Frontal cortex (tissue), 4 donors: ENCODE results near the gene CCL1. TPM values are rescaled to one million over a fixed set of nuclear protein-coding genes. Genes with fewer than 3 reads are reported as not detected.
"Not testable (repeated sequence)": the region's sequence is repeated elsewhere in the genome, so short reads cannot be mapped to it uniquely, and the experiment has no call there.

ENCODE experiments used
- DNase-seq, 2 donors: peaks; one replicate each; pipeline ENCODE4 v3.0.0; 2012; ENCODE audit warnings: low spot score in 2 of 2
- FAIRE-seq: peaks from 2 replicates; lab custom pipeline; 2012; peaks lifted over from hg19 to GRCh38; lab: Jason Lieb, UNC
- total RNA-seq: library from RNA; depleted of rRNA; stranded (reverse); fragments of >200 nt; gene quantifications from one replicate; pipeline ENCODE4 v1.2.3, GENCODE V29; 2014
- donor health status: control.
- donor health status: control.
- donor health status: control.

CCL1 gene
- total RNA-seq, 1 donor from 2014 or later: not detected

DNA sequence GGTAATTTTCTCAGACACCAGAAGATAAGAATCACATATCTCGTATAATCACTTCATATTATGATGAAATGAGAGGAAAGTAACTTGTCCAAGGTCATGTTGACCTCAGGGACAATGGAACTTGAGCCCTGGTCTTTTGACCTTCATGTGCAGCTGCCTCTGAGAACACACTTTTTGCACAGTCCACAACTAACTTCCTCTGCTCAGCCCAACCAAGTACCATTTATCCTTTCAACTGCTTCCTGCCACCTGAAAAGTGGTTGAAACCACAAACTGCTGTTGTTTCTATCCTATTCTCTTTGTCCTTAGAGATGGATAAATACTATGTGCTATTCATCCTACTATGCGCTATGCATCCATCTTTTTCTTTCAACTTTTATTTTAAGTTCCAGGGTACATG, 2.3 kb upstream of the CCL1 start:
- DNase-seq (no peak), FAIRE-seq (no peak)

DNA sequence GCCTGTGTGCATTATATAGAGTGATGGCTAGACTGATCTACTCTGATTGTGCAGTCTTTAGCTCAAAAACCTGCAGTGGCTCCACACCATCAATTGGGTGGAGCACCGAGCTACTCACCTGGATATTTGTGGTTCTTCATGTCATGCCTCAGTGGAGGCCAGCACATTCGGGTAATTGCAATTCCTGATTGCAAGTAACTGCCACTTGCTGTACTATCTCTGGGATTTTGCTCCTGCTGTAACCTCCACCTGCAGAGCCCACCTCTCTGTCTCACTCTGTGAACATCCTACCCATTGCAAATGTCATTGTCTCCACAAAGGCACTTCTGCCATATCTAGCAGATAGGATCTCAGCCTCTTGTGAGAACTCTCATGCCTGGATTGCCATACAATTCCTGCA, 1.7 kb upstream of the CCL1 start:
- FAIRE-seq: no peak
- no peak for DNase-seq

DNA sequence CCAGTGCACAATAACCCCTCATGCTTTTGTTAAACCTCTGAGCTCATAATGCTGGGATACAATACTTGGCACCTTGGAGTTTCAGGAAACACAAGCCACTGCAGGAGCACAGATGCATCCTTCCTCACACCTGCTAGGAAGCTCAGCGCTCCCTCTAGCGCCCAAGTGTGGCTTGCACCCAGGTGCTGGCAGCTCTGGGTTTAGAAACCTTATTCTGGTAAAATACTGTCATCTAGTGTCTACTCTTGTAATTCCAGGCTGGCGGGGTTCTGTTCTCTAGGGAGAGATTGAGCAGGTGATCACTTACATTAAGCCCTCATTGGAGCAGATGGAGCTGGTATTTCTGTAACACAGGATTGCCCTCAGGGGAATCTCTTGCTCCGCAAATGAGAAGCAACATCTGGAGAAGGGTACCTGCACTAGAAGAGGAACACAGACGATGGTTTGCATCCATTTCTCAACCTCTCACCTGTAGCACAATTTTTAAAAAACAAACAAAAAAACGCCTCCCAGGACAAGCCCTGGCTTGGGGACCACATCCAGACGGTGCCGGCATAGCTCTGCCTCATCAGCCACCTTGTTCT, 1.5 kb downstream of the CCL1 start:
- DNase-seq (peak; percentile 21 to 76), FAIRE-seq (no peak)

DNA sequence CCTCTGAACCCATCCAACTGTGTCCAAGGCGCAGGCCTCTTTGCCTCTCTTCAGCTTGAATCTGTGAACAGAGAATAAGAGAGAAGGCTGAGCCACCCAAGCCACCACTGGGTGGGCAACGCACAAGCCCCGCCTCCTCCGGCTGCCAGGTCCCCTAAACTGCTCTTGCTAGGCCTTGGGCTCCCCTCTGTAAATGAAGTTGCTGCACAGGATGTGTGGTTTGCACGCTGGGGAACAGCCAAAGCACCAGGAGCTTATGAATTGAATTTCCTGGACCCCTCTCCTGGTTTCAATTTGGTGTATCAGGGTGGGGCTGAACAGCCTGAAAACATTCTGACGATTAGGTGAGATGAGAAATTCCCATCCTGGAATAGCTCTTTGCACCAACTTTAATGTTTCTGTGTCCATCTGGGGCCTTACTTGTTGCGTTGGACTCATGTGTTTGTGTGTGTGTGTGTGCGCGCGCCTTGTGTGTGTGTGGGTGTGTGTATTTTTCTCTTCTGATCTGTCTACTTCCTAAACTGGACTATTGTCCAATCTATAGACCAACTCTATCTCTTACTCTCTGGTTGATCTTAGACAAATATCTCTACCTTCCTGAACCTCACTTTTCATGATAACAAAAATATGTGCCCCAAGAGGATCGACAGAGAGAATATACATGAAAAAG, 2.3 kb downstream of the CCL1 start:
- no peak for FAIRE-seq

DNA sequence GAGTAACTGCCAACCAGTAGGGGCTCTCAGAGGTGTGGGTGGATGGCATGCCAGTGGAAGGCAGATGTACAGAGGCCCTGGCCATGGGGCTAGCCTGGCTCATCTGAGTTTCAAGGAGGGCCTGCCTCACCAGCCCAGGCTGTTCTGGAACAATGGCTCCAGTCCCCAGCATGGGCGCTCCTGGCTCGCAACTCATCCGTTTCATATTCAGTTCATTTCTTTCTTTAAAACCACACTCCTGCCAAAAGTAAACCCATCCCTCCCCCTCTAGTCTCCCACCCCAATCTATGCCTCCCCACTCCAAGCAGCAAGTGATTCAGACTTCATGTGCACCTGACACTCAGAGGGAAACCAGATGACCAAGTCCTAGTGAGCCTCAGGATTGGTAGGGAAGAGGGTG, 4.4 kb downstream of the CCL1 start:
- DNase-seq (no peak), FAIRE-seq (no peak)

More for the DNA sequence above, 2.3 kb downstream of the CCL1 start:
- no peak for DNase-seq

DNA sequence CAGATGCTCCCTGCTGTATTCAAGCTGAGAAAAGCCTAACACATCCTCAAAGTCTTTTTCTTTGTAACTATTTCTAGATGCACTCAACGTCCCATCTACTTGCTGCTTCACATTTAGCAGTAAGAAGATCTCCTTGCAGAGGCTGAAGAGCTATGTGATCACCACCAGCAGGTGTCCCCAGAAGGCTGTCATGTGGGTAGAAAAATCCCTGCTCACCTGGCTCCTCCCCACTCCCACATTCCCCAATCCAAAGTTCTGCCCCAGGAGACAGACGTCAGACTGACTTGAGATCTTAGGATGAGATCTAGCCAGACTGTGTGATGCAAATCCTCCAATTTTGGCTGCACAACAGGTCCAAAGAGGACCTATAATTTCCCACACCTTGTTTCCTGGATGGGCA, 5.6 kb downstream of the CCL1 start:
- no peak for FAIRE-seq
- DNase-seq: no peak

DNA sequence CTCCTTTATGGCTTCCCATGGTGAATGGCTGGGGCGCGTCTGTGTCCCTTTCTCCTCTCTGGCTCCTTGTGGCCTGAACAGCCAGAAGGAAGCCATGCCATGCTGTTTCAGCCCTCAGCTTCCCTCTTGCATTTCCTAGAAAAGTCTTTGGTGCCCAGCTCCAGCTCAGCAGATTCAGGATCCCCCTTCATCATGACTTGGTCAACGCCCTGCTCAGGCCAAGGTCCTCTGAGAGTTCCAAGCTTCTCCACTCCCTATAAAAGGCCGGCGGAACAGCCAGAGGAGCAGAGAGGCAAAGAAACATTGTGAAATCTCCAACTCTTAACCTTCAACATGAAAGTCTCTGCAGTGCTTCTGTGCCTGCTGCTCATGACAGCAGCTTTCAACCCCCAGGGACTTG, 6.8 kb downstream of the CCL1 start, which contains the start of gene CCL13:
Gene CCL13 (plus strand): TSS at position 287 of the 400 bp plus-strand sequence. CDS start 47 bp downstream, at position 334.
- FAIRE-seq (no peak), DNase-seq (no peak)

DNA sequence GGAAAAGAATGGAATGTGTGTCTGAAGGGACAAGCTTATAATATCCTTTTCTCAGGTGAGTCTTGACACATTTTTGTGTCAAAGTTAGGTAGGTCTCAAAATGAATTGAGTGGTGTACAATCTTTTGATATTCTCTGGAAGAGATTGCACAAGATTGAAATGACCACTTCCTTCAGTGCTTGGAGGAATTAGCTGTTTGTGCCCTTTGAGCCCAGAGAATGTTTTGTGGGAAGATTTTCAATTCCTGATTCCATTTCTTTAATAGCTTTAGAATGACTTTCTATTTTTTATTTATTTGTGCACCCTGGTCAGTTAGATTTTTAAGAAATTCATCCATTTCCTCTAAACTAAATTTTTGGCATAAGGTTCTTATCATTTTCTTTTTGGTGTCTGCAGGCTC, 8.4 kb downstream of the CCL1 start:
- DNase-seq (no peak), FAIRE-seq (no peak)

DNA sequence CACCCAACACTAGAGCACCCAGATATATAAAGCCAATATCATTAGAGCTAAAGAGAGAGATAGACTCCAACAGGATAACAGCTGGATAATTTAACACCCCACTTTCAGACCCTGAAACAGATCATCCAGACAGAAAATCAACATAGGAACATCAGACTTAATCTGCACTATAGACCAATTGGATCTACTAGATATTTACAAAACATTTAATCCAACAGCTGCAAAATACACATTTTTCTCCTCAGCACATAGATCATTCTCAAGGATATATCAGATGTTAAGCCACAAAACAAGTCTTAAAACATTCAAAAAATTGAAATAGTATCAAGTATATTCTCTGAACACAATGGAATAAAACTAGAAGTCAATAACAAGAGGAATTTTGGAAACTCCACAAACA, 10.8 kb downstream of the CCL1 start:
- DNase-seq (no peak), FAIRE-seq (no peak)

DNA sequence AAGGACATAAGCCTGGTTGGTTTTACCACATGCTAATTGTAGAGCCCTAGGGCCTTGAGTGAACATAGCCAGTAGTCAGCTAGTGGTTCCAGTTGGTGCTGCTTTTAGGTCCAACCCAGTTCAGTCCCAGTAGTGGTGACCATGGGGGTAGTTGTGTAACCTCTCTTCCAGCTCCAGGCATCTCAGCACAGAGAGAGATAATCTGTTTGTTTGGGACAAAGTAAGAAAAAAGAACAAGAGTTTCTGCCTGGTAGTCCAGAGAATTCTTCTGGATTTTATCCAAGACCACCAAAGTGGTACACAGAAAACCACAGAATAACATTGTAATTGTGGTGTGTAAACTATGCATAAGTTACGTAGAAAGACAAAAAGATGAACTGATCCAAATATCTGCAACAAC, 11.9 kb downstream of the CCL1 start:
- FAIRE-seq (no peak), DNase-seq (no peak)

DNA sequence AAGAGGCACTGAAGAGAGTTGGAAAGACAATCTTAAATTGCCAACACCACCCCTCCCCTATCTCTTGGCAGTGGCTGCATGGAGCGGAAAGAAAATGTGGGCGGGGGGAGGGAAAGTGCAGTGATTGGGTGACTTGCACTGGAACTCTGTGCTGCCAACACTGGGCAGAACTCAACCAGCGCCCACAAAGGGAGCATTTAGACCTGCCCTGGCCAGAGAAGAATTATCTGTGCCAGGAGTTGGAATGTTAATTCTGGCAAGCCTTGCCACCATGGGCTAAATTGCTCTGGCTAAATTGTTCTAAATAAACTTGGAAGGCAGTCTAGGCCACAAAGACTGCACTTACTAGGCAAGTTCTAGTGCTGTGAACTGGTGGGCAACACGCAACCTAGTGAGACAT, 13.3 kb downstream of the CCL1 start:
- FAIRE-seq (no peak), DNase-seq (no peak)

DNA sequence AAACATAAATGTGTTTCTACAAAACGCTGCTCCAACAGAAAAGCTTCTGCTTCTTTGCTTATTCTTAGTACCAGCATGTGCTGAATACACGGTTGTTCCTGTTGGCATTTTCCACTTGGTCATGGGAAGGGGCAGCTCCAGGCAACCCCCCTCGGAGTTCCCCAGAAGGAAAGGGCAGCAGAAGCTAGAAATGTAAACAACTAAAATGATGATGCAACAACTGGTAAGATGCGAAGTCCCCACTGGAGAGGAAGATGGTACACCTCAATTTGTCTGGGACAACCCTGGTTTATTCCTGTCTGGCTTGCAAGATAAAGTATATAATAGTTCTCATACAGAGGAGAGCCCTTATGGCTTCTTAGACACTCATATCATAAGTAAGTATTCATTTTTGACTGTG, 16.0 kb downstream of the CCL1 start:
- DNase-seq: no peak
- no peak for FAIRE-seq

DNA sequence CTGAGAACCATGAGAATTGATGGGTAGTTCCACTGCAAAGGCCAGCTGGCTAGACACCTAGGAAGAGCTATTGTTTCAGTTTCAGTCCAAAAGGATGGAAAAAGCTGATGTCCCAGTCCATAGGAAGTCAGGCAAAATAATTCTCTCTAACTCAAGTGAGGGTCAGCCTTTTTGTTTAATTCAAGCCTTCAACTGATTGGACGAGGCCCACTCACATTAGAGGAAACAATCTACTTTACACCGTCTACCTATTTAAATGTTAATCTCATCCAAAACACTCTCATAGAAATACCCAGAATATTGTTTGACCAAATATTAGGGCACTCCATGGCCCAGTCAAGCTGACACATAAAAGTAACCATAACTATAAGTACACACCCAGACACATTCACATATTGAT, 21.1 kb downstream of the CCL1 start:
- DNase-seq (no peak), FAIRE-seq (no peak)

DNA sequence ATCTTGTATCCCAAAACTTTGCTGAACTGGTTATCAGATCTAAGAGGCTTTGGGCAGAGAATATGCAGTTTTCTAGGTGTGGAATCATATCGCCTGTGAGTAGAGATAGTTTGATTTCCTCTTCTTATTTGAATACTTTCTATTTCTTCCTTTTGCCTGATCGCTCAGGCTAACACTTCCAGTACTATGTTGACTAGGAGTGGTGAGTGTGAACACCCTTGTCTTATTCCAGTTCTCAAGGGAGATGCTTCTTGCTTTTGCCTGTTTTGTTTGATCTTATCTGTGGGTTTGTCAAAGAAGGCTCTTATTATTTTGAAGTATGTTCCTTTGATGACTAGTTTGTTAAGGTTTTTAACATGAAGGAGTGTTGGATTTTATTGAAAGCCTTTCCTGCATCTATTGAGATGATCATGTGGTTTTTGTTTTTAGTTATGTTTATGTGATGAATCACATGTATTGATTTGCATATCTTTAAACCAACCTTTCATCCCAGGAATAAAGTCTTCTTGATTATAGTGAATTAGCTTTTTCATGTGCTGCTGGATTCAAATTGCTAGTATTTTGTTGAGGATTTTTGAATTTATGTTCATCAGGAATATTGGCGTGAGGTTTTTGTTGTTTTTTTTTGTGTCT, 23.8 kb downstream of the CCL1 start:
- DNase-seq: no peak
- FAIRE-seq: no peak

DNA sequence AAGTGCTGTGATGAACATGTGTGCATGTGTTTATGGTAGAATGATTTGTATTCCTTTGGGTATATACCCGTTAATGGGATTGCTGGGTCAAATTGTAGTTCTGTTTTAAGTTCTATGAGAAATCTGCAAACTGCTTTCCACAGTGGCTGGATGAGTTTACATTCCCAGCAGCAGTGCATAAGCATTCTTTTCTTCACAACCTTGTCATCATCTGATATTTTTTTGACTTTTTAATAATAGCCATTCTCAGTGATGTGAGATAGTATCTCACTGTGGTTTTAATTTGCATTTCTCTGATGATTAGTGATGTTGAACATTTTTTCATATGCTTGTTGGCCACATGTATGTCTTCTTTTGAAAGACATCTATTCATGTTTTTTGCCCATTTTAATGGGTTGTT, 25.3 kb downstream of the CCL1 start:
- FAIRE-seq (no peak), DNase-seq (no peak)

DNA sequence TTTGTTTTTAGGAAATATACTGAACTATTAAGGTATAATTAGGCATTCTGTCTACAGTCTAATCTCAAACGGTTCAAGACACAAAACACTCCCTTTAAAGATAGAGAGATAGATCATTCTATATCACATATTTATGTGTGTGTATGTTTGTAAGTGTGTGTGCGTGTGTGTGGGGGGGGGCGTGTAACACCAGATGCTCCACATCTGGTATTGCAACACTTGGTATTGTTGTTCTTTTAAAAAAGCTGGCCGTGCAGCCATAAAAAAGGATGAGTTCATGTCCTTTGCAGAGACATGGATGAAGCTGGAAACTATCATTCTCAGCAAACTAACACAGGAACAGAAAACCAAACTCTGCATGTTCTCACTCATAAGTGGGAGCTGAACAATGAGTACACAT, 35.5 kb downstream of the CCL1 start:
- DNase-seq, FAIRE-seq: not testable (repeated sequence)

DNA sequence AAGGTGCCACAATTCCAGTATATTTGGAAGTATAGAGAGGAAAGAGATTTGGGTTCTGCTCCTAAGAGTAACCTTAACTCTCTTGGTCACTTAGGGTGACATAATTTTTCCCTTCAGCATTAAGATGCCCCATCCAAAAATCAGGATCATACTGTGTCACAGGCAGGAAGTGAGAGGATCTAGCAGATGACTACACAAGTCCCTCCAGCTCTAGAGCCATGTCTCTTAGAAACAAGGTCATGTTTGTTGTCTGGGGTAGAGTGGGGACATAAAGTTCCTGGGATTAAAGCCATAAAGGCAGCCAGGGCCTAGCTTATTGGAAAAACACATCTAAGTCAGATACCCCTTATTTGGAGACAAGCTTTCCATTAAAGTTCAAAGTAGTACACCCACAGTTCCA, 41.1 kb downstream of the CCL1 start:
- DNase-seq (no peak), FAIRE-seq (no peak)

DNA sequence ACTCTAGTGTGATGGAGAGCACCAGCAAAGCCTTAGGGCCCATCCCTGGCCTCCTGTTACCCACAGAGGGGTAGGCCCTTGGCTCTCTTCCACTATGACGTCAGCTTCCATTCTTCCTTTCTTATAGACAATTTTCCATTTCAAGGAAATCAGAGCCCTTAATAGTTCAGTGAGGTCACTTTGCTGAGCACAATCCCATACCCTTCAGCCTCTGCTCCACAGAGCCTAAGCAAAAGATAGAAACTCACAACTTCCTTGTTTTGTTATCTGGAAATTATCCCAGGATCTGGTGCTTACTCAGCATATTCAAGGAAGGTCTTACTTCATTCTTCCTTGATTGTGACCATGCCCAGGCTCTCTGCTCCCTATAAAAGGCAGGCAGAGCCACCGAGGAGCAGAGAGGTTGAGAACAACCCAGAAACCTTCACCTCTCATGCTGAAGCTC, 44.0 kb downstream of the CCL1 start, which contains the start of gene CCL8:
Gene CCL8 (plus strand): TSS at position 397 of the 445 bp plus-strand sequence. CDS start 67 bp downstream, outside the sequence.
- no peak for DNase-seq
- FAIRE-seq: no peak

DNA sequence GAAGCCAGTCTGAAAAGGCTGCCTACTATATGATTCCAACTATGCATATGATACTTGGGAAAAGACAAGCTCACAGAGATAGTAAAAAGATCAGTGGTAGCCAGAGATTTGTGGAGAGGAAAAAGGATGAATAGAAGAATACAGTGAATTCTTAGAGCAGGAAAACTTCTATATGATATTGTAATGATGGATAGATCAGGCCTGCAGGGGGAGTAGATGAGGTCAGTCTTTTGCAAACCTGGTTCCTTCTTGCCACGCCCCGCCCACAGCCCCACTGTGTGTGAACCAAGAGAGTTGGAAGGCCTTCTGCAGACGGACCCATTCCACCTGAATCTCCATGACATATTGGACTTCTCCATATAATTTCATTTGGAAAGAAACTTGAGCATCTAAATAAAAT, 44.6 kb downstream of the CCL1 start:
- no peak for FAIRE-seq
- no peak for DNase-seq

DNA sequence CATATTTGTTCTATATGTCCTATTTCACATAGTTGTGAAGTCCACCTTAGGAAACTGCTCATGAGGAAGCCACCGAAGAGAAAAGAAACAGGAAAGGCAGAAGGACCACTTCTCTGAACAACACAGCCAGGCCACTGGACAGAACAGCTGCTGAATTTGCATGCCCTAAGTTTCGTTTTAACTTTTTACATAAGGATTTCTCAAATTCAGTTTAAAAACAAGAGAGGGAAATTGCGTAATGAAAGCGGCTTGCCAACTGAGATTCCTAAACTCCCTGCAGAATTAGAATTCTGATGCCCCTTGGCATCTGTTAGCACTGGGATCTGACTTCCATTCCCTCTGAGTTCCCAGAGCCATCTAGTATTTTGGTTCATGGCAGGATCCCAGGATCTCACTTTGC, 48.8 kb downstream of the CCL1 start:
- DNase-seq (no peak), FAIRE-seq (no peak)

DNA sequence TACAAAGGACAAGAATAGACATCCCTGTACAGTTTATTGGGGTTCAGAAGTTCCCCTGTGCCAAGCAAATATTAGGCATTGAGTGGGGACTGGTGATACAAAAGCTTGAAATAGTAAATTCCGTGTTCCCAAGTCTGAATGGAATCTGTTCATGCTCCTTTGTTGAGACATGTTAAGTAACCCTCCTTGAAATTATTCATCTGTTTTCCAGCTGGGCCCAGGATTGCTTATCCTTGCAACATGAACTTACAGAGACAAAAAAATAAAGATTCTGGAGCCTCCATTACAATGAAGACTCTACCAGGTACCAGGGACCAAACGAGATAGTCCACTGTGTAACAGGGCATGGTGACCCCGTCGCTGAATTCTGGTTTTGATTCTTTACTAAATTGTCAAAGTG, 49.9 kb downstream of the CCL1 start:
- DNase-seq (no peak), FAIRE-seq (no peak)
